ENCODE data around the gene SLC16A3.

GRCh38 chr17:82184761-82185160, 44.1 kb upstream of the SLC16A3 start:
- TF ChIP-seq, protein P1, sequence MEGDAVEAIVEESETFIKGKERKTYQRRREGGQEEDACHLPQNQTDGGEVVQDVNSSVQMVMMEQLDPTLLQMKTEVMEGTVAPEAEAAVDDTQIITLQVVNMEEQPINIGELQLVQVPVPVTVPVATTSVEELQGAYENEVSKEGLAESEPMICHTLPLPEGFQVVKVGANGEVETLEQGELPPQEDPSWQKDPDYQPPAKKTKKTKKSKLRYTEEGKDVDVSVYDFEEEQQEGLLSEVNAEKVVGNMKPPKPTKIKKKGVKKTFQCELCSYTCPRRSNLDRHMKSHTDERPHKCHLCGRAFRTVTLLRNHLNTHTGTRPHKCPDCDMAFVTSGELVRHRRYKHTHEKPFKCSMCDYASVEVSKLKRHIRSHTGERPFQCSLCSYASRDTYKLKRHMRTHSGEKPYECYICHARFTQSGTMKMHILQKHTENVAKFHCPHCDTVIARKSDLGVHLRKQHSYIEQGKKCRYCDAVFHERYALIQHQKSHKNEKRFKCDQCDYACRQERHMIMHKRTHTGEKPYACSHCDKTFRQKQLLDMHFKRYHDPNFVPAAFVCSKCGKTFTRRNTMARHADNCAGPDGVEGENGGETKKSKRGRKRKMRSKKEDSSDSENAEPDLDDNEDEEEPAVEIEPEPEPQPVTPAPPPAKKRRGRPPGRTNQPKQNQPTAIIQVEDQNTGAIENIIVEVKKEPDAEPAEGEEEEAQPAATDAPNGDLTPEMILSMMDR (IDR thresholded peaks at IDR 0.05): no peak
- no peak for TF ChIP-seq POLR2A (IDR thresholded peaks at IDR 0.05)

Measured in vagina (tissue), 2 donors.